Measurements from ENCODE around the gene DNASE1L2.

Gene DNASE1L2

GRCh38 chr16:2271848-2272461 lies 35.7 kb downstream of the DNASE1L2 start:
- no peak for DNase-seq

DNA sequence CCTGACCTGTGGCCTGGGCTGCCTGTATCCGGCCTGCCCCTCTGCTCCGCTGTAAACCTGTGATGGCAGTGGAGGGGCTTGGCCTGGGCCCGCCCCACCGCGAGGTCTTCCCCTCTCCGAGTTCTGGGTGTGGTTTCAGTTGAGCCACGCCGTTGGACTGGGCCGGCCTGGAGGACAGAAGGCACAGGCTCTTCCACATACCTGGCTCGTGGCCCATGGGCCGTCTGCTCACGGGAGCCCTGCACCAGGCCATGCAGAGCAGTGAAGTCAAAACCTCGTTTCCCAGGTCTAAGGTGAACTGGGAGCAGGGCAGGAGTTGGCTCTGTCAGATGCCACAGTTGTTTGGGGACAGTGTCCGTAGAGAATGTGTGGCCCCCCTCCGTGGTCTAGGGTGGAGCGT lies 37.2 kb downstream of the DNASE1L2 start:
- DNase-seq = no peak

DNA sequence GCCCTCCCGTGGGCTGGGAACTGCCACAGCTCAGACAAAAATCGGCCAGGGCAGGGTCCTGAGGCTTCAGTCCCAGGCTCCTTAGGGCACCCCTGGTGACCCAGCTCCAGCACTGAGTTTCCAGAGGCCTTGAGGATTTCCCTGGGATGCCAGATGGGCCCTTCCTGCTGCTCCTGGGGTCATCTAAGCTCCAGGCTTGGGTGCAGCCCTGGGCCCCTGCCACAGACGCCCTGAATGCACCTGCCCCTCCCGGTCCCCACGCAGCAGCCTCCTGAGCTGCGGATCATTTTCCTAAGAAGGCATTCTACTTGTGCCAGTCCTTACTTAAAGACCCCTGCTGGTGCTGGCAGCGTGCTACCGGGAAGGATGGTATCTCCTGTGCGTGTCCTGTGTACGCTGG lies 37.7 kb downstream of the DNASE1L2 start:
- no peak for DNase-seq

- no peak for DNase-seq
Observed at GRCh38 chr16:2275476-2276367, 39.5 kb downstream of the DNASE1L2 start.

DNA sequence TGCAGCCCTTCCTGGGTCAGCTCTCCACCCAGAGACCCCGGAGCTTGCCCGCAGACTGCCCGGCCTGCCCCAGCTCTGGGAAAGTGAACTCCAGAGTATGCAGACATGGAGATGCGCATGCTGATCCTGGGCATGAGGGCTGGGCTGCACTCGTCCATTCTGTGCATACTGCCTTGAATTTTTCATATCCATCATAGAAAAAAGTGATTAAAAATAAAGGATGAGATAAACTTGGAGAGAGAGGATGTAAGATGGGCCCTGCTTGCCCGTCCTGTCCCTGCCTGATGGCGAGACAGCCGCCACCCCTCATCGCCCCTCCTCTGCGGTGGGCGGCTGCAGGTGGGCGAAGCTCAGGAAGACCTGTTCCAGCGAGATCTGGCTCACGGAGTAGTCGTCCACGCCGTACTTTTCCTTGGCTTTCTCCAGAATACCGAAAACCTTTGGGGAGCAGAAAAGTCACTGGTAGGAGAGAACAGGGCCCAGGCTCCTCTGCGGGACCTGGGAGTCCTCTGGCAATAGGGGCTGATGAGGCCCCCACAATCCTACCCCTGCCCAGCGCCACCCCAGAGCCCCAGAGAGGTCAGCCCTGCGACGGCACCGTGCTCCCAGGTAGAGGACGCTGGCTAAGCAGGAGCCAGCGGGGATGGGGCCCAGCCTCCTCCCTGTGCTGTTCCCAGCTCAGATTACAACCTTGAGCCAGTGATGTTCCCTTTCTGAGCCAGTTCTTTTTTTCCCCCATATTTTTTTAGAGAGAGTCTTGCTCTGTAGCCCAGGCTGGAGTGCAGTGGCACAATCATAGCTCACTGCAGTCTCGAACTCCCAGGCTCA lies 40.3 kb downstream of the DNASE1L2 start:
- DNase-seq = no peak

GRCh38 chr16:2277466-2278271 lies 41.4 kb downstream of the DNASE1L2 start:
- no peak for DNase-seq

DNA sequence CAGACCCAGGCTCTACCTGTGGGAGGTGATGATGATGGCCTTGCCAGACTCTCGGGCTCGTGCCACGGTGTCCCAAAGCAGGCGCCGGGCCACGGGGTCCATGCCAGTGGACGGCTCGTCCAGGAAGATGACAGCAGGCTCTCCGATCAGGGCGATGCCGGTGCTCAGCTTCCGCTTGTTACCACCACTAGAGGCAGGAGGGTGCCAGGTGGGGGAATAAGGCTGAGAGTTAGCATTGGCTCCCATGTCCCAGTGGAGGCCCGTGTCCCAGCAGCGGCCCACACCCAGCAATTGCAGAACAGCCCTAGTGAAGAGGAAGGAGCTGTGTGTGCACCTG lies 42.0 kb downstream of the DNASE1L2 start:
- DNase-seq = no peak

DNA sequence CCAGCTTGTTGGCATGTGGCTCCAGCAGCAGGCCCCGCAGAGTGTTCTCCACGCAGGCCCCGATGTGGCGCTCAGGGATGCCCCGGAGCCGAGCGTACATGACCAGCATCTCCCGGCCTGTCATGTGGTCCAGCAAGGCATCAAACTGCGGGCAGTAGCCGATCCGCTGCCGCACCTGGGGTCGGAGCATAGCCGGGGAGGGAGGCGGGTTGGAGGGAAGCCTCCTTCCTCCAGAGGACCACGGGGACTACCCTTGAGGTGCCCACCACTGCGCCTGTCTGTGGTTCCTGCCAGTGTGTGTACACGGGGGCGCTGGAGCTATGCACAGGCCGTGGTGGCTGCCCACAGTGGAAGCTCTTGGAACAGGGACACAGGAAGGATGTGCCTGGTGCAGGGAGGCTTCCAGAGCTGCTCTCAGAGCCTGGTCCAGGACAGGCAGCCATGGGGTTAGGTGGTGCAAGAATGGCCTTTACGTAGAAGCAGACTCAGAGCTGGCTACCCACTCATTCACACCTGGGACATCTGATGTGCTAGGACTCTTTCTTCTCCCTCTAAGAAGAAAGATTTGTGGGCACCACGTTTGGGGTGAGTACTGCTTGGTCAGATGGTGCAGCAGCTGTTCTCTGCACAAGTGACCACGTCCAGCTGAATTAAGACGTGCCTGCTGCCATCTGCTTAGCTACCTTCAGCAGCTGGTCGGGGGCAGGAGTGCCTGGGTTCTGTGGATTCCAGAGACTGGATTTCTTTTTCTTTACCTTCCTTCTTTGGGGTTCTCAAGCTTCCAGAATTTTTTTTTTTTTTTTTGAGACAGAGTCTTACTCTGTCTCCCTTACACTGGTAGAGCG lies 42.9 kb downstream of the DNASE1L2 start:
- DNase-seq = no peak

GRCh38 chr16:2280461-2280860 lies 44.2 kb downstream of the DNASE1L2 start:
- no peak for DNase-seq

- no peak for DNase-seq
Observed at GRCh38 chr16:2280981-2281542, 44.8 kb downstream of the DNASE1L2 start.

DNA sequence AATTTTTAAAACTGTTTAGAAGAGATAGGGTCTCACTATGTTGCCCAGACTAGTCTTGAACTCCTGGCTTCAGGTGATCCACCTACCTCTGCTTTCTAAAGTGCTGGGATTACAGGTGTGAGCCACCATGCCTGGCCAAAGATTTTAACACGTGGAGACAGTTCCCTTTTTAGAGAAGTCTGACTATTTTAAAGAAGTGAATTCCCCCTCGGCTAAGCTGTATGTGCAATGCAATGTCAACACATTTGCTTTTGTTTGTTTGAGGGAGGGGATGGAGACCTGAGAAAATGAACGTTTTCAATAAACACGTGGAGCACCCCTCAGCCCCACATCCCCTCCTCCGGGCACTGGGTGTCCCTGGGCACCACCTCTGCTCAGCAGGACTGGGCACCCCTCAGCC lies 46.0 kb downstream of the DNASE1L2 start:
- DNase-seq = no peak

GRCh38 chr16:2282866-2283555 lies 46.8 kb downstream of the DNASE1L2 start:
- peak; percentile 64 for DNase-seq

GRCh38 chr16:2284001-2284770 lies 47.9 kb downstream of the DNASE1L2 start:
- no peak for DNase-seq

- DNase-seq = no peak
Observed at GRCh38 chr16:2284797-2285576, 48.7 kb downstream of the DNASE1L2 start.

DNA sequence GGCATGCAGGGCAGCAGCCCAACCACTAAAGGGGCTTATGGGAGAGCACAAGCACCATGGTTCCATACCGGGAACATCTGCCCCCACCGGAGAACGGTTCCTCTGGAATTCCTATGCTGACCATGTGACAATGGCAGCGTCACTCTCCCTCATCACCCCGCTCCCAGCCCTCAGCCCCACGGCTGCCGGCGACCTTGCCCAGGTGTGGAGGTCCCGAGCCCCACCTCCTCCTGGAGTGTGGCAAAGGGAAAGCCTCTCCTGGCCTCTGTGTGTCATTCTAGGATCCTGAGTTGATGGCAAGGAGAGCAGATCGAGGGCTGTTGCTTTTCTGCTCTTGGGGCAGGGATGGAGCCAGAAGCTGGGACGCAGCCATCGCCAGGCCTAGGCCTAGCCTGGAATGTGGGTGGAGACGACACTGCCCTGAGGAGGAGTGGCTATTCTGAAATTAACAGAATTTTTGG lies 49.5 kb downstream of the DNASE1L2 start:
- DNase-seq = no peak

- DNase-seq = no peak
Observed at GRCh38 chr16:2286550-2286949, 50.3 kb downstream of the DNASE1L2 start.

- no peak for DNase-seq
Observed at GRCh38 chr16:2287916-2288547, 51.8 kb downstream of the DNASE1L2 start.
